GM19023 (cell line): ENCODE measurements around the gene KCNIP3.

Experiments
- ATAC-seq: cut with Tn5 transposase; IDR thresholded peaks from one replicate; pipeline ENCODE4 v1.9.1; 2021; ENCODE audit warnings: mild to moderate bottlenecking, moderate library complexity; ENCODE audit not compliant: unreplicated experiment

The KCNIP3 gene

DNA sequence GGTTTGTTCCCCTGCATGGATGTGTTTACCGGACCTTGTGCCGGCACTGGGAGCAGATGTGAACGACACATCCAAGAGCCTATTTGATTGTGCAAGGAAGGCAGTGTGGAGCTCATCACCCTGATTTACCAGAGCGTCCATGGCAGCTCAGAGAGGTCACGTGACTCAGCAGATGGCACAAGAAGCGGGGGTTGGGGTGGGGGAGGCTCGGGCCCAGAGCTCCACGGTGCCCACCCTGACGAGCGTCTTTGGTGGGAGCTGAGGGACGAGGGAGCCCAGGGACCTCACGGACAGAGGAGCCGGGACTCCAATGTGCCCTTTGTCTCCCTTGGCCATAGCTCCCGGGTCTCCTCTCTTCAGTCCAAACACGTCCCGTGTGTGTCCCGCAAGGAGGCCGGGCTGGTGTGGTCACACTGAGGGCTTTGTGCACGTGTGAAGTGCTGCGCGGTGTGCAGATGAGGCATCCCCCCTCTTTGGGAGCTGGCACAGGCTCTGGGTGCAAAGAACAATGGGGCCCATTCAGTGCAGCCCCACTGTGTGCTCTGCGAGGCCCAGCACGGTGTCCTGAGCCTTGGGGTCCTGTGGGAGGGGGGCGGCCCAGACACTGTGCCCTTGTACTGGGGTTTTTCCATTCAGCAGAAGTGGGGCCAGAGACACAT is 15.5 kb downstream of the KCNIP3 start:
- no peak for ATAC-seq

GRCh38 chr2:95313296-95314131 is 16.4 kb downstream of the KCNIP3 start:
- no peak for ATAC-seq

GRCh38 chr2:95314598-95314963 is 17.4 kb downstream of the KCNIP3 start:
- no peak for ATAC-seq

- no peak for ATAC-seq
Observed at GRCh38 chr2:95314964-95315611, 17.9 kb downstream of the KCNIP3 start.

DNA sequence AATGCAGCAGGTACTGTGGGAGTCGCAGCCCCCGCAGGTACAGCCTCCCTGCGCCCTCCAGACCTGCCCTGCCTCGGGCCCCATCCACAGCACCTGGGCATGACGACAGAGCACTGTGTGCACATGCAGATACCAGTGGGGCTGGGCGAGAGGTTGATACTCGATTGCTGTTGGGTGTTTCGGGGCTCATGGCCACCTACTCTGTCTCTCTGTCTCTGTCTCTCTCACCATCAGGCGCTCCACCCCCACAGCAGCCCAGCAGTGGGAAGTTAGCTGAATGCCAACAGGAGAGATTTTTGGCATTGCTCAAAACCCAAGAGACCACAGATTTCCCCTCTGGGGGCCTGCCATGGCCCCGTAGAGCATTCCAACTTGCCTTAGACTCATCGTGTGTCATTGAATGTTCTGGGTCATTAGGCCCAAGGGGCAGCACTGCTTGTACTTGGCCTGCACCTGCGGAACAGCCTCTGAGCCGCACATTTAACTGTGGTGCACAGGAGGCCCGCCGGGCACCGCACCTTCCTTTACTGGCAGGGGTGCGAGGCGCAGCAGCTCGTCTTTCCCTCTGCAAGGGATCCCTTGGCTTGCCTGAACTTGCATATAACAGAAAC is 18.8 kb downstream of the KCNIP3 start:
- no peak for ATAC-seq

GRCh38 chr2:95316466-95317122 is 19.4 kb downstream of the KCNIP3 start:
- ATAC-seq = no peak

GRCh38 chr2:95317123-95317500 is 20.0 kb downstream of the KCNIP3 start:
- no peak for ATAC-seq

- ATAC-seq = no peak
Observed at GRCh38 chr2:95317665-95318425, 20.7 kb downstream of the KCNIP3 start.

GRCh38 chr2:95318431-95319220 is 21.5 kb downstream of the KCNIP3 start:
- ATAC-seq = no peak

DNA sequence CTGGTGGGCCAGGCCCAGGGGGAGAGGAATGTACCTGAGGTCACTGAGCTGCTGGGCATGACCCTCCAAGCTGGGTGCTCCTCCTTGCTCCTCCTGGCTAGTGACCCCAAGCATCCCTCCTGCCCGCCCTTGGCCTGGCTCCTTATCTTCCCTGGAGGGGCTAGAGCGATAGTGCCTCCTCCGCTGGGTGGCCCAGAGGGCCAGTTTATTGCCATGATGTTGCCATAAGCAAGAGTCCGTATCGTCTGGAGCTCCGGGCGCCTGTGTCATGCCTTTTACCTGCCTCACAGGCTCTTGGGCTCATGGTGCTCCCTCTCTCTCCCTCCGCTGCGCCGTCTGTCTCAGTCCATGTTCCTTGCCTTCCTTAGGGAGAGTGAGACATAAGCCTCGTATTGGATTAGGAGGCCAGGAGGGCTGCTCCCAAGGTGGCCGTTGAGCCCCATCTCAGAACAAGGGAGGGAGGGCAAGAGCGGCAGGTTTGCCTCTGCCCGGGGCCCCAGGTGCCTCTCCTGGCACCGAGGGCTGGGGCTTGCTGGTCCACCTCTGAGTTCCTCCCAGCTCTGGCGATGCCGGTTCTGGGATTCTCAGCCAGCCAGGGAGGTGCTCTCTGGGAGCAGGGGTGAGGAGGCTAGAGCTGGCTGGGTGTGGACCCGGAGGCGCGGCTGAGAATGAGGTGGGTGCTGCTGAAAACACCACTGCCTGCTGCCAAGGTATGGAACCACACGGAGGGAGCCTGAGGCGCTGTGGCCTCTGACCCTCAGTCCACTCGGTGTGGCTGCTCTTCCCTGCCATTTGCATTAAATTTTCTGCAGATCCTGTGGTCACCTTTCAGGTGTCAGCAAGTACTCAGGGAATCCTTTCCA is 22.6 kb downstream of the KCNIP3 start:
- ATAC-seq = no peak

DNA sequence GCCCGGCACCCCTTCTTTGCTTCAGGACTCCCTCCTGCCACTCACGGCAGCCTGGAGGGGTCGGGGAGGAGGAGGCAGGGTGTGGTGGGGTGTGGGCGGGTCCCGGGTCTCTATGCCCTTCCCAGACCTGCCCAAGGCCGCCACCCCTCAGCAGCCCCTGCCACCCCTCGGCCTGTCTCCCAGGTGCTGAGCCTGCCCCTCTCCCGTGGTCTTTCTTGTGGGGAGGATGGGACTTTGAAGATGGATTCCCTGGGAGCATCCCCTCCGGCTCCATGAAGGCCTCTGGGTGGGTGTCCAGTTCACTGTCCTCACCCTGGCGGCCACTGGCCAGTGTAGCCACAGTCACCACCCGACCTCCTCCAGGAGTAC is 23.2 kb downstream of the KCNIP3 start:
- no peak for ATAC-seq

DNA sequence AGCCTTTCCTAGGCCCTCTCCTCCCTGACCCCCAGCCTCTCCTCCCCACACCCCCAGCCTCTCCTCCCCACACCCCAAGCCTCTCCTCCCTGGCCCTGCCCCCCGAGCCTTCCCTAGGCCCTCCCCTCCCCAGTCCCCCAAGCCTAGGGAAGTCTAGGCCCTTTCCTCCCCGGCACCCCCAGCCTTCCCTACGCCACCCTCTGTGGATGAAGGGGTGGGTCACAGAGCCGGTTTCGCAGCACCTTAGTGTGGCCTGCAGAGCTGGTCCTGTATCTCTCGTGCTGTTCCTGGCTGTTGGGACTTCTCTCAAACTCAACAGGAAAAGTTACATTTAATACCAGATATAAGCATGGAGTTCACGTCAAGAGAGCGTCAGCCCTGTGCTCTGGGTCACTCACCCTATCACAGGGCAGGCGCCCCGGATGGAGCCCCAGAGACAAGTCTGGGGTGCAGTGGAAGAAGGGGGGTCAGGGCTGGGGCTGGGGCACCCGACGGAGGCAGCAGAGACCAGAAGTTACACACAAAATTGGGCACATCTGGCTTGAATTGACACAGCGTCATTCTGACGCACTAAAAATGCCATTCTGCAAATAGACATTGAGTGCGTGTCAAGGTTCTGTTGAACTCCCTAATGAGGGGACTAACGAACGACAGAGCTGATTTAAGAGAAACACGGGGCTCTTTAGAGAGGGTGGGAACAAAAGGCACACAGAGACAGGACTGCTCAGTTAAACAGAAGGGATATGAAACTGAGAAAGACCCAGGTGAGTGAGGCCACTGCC is 24.0 kb downstream of the KCNIP3 start:
- ATAC-seq = no peak

DNA sequence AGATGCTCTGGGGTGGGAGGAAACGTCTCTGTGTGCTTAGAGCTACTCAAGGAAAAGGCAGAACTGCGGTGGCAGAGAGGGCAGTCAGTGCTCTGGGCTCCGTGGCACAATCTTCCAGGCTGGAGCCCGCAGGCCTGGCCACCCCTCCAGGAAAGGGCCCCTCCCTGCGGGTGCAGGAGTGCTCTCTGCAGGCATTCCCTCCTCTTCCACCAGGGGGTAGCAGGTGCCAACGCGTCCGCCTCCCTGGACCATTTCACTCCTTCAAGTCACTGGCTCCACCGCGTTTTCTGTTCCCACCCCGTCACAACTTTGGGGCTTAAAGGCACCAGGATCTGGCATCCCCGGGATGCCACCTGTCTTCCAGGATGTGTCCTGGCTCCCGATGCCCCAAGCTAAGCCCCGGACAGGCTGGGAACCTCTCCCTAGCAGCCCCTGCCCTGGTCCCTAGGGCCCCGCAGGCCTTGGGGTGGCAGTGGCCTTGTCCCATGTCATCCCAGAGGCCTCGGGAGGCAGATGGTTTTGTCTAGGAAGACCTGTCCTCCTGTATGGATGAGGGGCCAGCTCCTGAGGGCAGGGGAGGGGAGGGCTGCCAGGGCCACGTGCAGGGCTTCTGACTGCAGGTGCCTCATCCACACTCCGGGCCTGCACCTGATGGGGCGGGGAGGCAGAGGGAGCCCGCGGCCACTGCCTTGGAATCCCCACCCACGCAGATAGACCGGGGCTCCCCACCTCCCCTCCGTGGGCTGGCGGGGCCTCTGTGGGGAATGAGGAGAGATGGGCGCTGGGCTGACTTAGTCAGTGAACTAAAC is 26.4 kb downstream of the KCNIP3 start:
- no peak for ATAC-seq

GRCh38 chr2:95325026-95325425 is 27.9 kb downstream of the KCNIP3 start:
- no peak for ATAC-seq

DNA sequence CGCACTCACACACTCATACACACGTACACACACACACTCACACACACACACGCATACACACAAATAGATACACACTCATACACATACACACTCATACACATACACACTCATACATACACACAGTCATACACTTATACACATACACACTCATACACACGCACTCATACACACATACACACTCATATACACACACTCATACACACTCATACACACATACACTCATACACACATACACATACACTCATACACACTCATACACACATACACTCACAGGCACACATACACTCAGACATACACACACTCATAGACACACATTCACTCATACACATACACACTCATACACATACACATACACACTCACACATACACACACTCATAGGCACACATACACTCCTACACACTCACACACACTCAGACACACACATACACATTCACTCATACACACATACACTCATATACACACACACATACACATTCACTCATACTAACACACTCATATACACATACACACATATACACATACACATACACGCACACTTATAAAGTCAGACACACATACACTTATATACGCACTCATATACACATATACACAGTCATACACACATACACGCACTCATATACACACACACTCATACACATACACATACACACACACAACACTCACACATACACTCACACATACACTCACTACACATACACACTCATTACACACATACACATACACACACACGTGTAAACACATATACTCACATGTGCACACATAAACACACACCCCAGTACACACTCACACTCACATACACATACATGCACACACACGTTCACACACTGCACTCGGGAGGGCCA is 28.7 kb downstream of the KCNIP3 start:
- ATAC-seq = no peak

- no peak for ATAC-seq
Observed at GRCh38 chr2:95326433-95327140, 29.4 kb downstream of the KCNIP3 start.
